HG03565 (cell line): ENCODE measurements around the gene RB1.
"Not testable (repeated sequence)": the region's sequence is repeated elsewhere in the genome, so short reads cannot be mapped to it uniquely, and the experiment has no call there.

Experiments used
- ATAC-seq: cut with Tn5 transposase; IDR thresholded peaks from one replicate; pipeline ENCODE4 v1.9.1; 2021; ENCODE audit warnings: mild to moderate bottlenecking, moderate library complexity; ENCODE audit not compliant: unreplicated experiment

The RB1 gene

DNA sequence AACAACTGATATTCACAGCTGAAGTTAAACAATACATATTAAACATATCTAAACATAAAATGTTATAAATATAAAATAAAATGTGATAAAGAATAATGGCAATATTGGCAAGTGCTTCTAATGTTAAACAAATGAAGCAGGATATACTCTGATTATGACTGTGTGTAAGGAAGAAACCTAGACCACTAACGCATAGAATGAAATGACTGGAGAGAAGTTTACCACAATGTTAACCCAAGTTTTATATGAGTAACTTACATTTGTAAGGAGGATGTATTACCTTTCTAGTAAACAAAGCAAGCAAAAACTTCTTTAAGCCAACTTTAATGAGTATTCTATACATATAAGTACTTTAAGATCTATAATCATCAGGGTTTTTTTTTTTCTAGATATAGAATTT, 43.0 kb downstream of the RB1 start:
- ATAC-seq = no peak

DNA sequence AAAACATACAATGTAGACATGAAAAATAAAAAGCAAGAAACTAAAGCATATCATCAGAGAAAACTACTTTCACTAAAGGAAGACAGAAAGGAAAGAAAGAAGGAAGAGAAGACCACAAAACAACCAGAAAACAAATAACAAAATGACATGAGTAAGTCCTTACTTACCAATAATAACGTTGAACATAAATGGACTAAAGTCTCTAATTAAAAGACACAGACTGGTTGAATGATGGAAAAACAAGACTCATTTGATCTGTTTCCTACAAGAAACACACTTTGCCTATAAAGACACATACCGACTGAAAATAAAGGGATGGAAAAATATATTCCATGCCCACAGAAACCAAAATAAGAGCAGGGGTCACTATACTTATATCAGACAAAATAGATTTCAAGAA, 46.0 kb downstream of the RB1 start:
- ATAC-seq = no peak

GRCh38 chr13:48353590-48353989, 50.0 kb downstream of the RB1 start:
- no peak for ATAC-seq

- ATAC-seq = not testable (repeated sequence)
Measured at GRCh38 chr13:48355524-48355923, 52.0 kb downstream of the RB1 start.

GRCh38 chr13:48356750-48357149, 53.2 kb downstream of the RB1 start:
- ATAC-seq = no peak

DNA sequence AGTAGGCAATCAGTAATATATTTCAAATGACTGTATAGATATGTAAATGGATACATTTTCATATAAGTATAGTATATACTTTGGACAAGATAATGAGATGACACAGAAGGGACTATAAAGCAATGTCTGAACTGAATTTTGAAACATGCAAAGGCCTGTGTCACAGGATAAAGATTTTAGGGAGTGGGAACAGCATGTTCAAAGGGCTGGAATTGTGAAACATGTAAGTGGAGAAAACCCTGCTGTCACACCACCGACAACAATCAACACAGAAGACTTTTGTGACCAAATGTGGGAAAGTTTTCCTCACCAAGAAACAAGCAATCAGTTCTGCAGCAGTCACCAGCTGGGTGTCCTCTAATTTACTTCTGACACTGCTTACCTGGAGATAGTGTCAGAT, 66.4 kb downstream of the RB1 start:
- ATAC-seq = no peak

GRCh38 chr13:48370815-48371214, 67.3 kb downstream of the RB1 start:
- no peak for ATAC-seq

GRCh38 chr13:48377857-48378256, 74.3 kb downstream of the RB1 start:
- no peak for ATAC-seq

GRCh38 chr13:48380581-48380980, 77.0 kb downstream of the RB1 start:
- no peak for ATAC-seq

GRCh38 chr13:48383384-48383783, 79.8 kb downstream of the RB1 start:
- no peak for ATAC-seq

DNA sequence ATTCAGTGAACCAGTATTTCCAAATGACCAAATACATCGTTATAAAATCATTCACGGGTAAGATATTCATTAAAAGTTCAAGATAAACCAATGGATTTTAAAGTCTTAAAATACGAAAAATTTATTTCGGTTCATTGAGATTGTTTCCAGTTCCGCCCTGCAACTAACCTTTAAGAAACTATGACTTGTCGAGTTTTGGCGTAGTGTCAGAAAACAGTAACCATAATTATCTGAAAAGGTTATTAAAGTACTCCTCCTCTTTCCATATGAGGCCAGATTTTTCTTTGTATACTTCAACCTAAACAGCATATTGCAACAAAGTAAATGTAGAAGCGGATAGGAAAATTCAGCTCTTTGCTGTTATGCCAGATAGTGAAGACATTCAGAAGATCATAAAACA, 83.3 kb downstream of the RB1 start:
- ATAC-seq = no peak

GRCh38 chr13:48391257-48391656, 87.7 kb downstream of the RB1 start:
- ATAC-seq = no peak

DNA sequence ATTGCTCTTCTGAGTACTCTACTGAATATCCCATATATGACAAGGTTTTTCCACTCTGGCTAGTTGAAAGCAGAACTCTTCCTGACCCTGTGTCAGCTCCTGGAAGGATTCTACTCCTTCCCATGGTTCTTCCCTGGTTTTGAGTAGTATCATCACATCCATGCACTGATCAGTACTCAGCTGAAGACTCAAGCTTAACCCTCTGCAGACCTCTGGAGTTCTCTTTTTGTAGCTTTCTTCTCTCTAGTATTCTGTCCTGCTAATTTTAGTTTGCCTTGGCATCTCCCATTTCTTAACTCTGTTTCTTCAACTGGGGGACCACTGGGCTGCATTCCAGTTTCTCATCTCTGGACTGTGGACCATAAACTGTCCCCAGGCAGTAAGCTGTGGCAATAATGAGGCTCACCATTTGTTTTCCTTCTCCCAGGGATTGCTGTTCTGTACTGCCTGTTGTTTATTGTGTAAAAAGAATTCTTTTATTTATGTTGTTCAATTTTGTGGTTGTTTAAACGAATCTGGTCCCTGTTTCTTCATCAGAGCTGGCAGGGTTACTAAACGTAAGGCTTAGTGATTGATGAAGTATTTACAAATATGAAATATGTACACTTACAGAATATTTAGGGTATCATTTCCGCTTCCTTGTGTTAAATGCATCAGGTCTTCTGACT, 89.6 kb downstream of the RB1 start:
- no peak for ATAC-seq

DNA sequence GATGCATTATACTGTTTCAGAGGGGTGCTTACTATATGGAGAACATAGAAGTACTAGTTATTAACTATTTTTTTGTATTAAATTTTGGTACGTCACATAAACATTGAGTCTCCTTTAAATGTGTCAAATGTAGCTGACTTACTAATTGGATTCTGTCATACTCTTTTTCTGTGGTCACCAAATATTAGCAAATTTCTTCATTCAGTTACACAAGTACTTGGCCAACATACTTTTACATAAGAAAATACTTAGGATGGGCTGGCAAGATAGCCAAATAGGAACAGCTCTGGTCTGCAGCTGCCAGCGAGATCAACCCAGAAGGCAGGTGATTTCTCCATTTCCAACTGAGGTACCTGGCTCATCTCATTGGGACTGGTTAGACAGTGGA, 90.1 kb downstream of the RB1 start:
- no peak for ATAC-seq

DNA sequence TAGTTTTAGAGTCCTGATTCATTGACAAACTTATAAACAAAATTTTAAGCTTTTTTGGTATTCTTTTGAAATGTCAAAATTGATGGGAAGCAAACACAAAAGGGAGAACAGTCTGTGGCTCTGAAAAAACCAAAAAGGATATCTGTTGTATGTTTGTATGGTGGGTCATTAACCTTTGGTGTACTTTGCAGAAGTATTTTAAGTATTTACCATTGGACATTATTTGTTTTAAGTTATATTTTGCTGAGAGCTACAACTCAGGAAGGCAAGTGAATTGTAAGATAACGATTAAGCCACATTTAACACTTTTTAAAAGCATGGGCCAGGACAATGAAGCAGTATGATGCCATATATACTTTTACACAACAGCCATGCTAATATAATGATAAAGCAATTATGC, 94.2 kb downstream of the RB1 start:
- no peak for ATAC-seq

GRCh38 chr13:48398450-48399095, 95.0 kb downstream of the RB1 start:
- ATAC-seq = no peak

DNA sequence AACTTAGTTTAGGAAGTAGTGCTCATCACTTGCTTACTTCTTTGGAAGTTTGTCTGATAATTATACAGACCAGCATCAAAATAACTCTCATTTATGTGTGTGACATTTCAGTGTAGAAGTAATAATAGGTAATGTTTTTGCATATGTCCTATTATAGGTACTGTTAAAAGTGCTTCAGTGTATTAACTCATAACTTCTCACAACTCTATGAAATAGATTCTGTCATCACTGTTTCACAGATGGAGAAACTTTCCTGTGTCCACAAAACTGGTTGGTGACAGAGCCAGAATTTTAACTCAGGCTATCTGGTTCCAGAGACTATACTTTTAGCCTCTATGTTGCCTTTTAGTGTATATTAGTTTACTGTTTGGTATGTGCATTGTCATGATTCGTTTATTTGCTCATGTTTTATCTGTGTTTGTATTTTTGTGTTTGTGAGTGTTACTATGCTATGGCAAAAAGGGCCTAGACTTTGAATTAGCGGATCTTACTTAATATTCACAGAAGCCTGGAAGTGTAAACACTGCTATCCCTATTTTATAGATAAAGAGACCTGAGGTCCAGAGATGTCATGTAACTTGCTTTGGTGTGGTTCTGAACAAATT, 96.6 kb downstream of the RB1 start:
- no peak for ATAC-seq

- peak; percentile 39 for ATAC-seq
Measured at GRCh38 chr13:48400850-48401291, 97.3 kb downstream of the RB1 start.

DNA sequence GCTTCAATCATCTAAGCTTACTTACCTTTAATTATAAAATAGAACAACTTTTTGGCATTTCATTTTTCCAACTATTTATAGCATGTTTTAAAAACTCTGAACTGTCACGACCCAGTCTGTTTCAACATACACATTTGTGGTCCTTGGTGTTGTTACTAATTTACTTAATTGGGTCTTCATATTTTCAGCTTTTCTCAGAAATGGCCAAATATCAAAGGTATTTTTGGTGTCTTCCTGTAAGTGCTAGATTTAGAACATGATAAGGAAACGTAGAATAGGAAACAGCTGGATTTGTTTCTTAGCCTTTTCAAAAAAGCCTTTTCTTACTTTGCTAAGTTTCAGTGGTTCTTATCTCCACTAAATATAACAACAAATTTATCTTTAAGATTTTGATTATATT, 97.9 kb downstream of the RB1 start:
- ATAC-seq = no peak

DNA sequence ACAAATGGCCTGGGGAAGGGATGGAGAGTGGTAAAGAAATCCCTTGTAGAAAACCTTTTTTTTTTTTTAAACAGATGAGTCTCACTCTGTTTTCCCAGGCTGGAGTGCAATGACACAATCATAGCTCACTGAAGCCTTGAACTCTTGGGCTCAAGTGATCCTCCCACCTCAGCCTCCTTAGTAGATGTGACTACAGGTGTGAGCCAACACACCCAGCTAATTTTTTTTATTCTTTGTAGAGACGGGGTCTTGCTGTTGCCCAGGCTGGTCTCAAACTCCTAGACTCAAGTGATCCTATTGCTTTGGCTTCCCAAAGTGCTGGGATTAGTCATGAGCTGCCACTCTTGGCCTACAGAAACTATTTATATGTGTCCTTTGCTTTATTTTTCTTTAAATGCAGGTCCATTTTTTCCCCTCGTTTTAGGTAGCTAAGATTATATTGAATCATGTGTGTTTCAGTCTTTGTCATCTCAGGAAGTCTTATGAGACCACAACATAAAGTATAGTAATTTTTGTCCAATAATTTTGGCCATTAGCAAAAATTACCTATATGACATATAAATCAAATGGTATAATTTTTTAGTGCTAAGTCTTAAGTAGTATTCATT, 98.9 kb downstream of the RB1 start:
- ATAC-seq = no peak

- no peak for ATAC-seq
Measured at GRCh38 chr13:48403151-48403631, 99.6 kb downstream of the RB1 start.

- ATAC-seq = no peak
Measured at GRCh38 chr13:48403913-48404312, 100.4 kb downstream of the RB1 start.
